Body of pancreas (tissue), 4 donors: ENCODE results near the gene PRRT1. TPM values are rescaled to one million over a fixed set of nuclear protein-coding genes. Genes with fewer than 3 reads are reported as not detected.
"Not testable (repeated sequence)": the region's sequence is repeated elsewhere in the genome, so short reads cannot be mapped to it uniquely, and the experiment has no call there.

Source experiments
- ATAC-seq: fragments of 150-250 bp; one replicate; pipeline ENCODE4 v1.9.1; 2016
- DNase-seq, 4 donors: peaks; one replicate each; pipeline ENCODE4 v3.0.0-alpha.2; 2019
- H3K27ac ChIP-seq, 4 donors: fragments of 200-600 bp; sonication (generic); 1 replicate in 3 of 4; 2 replicates in 1 of 4; pipeline versions ENCODE4 v1.5.1 to v1.6.1; 2016 to 2019; ENCODE audit warnings: mild to moderate bottlenecking in 1 of 4, mixed read lengths in 1 of 4, moderate library complexity in 1 of 4
- H3K27me3 ChIP-seq, 2 donors: fragments of 200-600 bp; sonication (generic); one replicate each; pipeline ENCODE4 v1.6.0; 2016; ENCODE audit warnings: mild to moderate bottlenecking in 1 of 2
- H3K36me3 ChIP-seq, 2 donors: fragments of 200-600 bp; sonication (generic); replicated peaks in 1 of 2; 2 replicates each; pipeline ENCODE4 v1.5.1; 2016; ENCODE audit warnings: low read depth in 2 of 2; ENCODE audit not compliant: insufficient read depth in 1 of 2
- H3K4me1 ChIP-seq: fragments of 200-600 bp; sonication (generic); one replicate; pipeline ENCODE4 v1.6.0; 2016
- H3K4me3 ChIP-seq, 2 donors: fragments of 200-600 bp; sonication (generic); 1 replicate in 1 of 2; 2 replicates in 1 of 2; pipeline ENCODE4 v1.5.1; 2016 to 2019
- H3K9me3 ChIP-seq, 3 donors: fragments of 200-600 bp; sonication (generic); 1 replicate in 2 of 3; 2 replicates in 1 of 3; pipeline ENCODE4 v1.5.1; 2016
- CTCF ChIP-seq, 7 experiments: fragments of 450-650 bp in 4 of 7; fragments of 200-600 bp in 3 of 7; sonication (generic) in 3 of 7; IDR thresholded peaks; one replicate each; pipeline ENCODE4 v1.5.1; 2016 to 2019; ENCODE audit warnings: antibody characterized with exemption in 7 of 7
- POLR2A ChIP-seq, 3 donors: fragments of 450-650 bp; IDR thresholded peaks; one replicate each; pipeline ENCODE4 v1.6.1; 2016; ENCODE audit warnings: antibody characterized with exemption in 3 of 3, mild to moderate bottlenecking in 2 of 3
- WGBS, 2 donors: methylation state at CpG; one replicate each; pipeline ENCODE4 v1.1.5; 2017; 5-methylcytosine and 5-hydroxymethylcytosine counted together
- intact Hi-C: fragments of 100-400 bp; cut with DNase I; formaldehyde crosslinking; loops from one replicate; pipeline ENCODE4 v1.15.1; 2023
- total RNA-seq, 2 donors: library from RNA; depleted of rRNA; stranded (reverse); fragments of >200 nt; gene quantifications; one replicate each; pipeline ENCODE4 v1.1.0, GENCODE V29; 2016

Gene PRRT1
- total RNA-seq, 2 donors from 2014 or later: not detected

- Histone ChIP-seq H3K4me1 (peaks cover 13% of the 10 kb centered on the region), H3K36me3 (no peaks in the 10 kb centered on the region), H3K9me3 (no peaks in the 10 kb centered on the region), H3K27ac (no peak overlapping the region), H3K4me3 (no peak overlapping the region), H3K27me3 (peaks cover 0 to 8% of the 10 kb centered on the region in 2 donors)
- intact Hi-C loops: no loop called here
- 32 to 44% methylated on average over 4 of the region's 4 CpGs for WGBS, 2 donors
- TF ChIP-seq CTCF (IDR thresholded peaks at IDR 0.05): no peak
- TF ChIP-seq POLR2A (IDR thresholded peaks at IDR 0.05): no peak
- ATAC-seq: no peak
- no peak for DNase-seq
Measured at GRCh38 chr6:32146687-32147086, 5.1 kb downstream of the PRRT1 start.

GRCh38 chr6:32146287-32146686, 5.5 kb downstream of the PRRT1 start:
- DNase-seq (no peak), ATAC-seq (no peak)
- H3K4me1 ChIP-seq: peaks cover 13% of the 10 kb centered on the region
- no peak overlapping the region for H3K27ac ChIP-seq
- intact Hi-C loops: no loop called here
- H3K4me3 ChIP-seq: no peak overlapping the region
- H3K36me3 ChIP-seq: no peaks in the 10 kb centered on the region
- H3K9me3 ChIP-seq: no peaks in the 10 kb centered on the region
- peaks cover 0 to 8% of the 10 kb centered on the region in 2 donors for H3K27me3 ChIP-seq
- TF ChIP-seq CTCF (IDR thresholded peaks at IDR 0.05): no peak
- TF ChIP-seq POLR2A (IDR thresholded peaks at IDR 0.05): no peak
- WGBS, 2 donors: 53 to 65% methylated on average over 1 of the region's 1 CpG

GRCh38 chr6:32144238-32144637, 7.5 kb downstream of the PRRT1 start:
- 79 to 89% methylated on average over 7 of the region's 7 CpGs for WGBS, 2 donors
- H3K27ac ChIP-seq, H3K27me3 ChIP-seq, H3K4me3 ChIP-seq, H3K9me3 ChIP-seq, H3K36me3 ChIP-seq, intact Hi-C loops, ATAC-seq, DNase-seq: not testable (repeated sequence)
- peaks cover 13% of the 10 kb centered on the region for H3K4me1 ChIP-seq

- Histone ChIP-seq H3K4me3 (no peak overlapping the region), H3K27ac (no peak overlapping the region), H3K4me1 (no peaks in the 10 kb centered on the region), H3K36me3 (no peaks in the 10 kb centered on the region), H3K9me3 (no peaks in the 10 kb centered on the region), H3K27me3 (no peaks in the 10 kb centered on the region)
- 30 to 36% methylated on average over 5 of the region's 5 CpGs for WGBS, 2 donors
- TF ChIP-seq CTCF (IDR thresholded peaks at IDR 0.05) (no peak), POLR2A (IDR thresholded peaks at IDR 0.05) (no peak)
- DNase-seq (no peak), ATAC-seq (no peak)
- intact Hi-C loops: no loop called here
Measured at GRCh38 chr6:32140420-32141046, 11.2 kb downstream of the PRRT1 start.

GRCh38 chr6:32139590-32139989, 12.1 kb downstream of the PRRT1 start:
- no peak overlapping the region for H3K4me3 ChIP-seq
- WGBS, 2 donors: 65 to 73% methylated on average over 4 to 5 of the region's 5 CpGs
- DNase-seq (no peak), ATAC-seq (no peak)
- H3K4me1 ChIP-seq: no peaks in the 10 kb centered on the region
- no peaks in the 10 kb centered on the region for H3K36me3 ChIP-seq
- intact Hi-C loops: no loop called here
- no peak overlapping the region for H3K27ac ChIP-seq
- H3K27me3 ChIP-seq: no peaks in the 10 kb centered on the region
- H3K9me3 ChIP-seq: no peaks in the 10 kb centered on the region
- TF ChIP-seq POLR2A (IDR thresholded peaks at IDR 0.05) (no peak), CTCF (IDR thresholded peaks at IDR 0.05) (no peak)
